Body of pancreas (tissue), 4 donors: Measurements from ENCODE around the gene DDX39B.

Experiments used
- POLR2A ChIP-seq, 3 donors: fragments of 450-650 bp; IDR thresholded peaks; one replicate each; pipeline ENCODE4 v1.6.1; 2016; ENCODE audit warnings: antibody characterized with exemption in 3 of 3, mild to moderate bottlenecking in 2 of 3
- TF ChIP-seq, protein P1 (sequence below), 7 experiments: fragments of 450-650 bp in 4 of 7; fragments of 200-600 bp in 3 of 7; sonication (generic) in 3 of 7; IDR thresholded peaks; one replicate each; pipeline ENCODE4 v1.5.1; 2016 to 2019; ENCODE audit warnings: antibody characterized with exemption in 7 of 7

DNA sequence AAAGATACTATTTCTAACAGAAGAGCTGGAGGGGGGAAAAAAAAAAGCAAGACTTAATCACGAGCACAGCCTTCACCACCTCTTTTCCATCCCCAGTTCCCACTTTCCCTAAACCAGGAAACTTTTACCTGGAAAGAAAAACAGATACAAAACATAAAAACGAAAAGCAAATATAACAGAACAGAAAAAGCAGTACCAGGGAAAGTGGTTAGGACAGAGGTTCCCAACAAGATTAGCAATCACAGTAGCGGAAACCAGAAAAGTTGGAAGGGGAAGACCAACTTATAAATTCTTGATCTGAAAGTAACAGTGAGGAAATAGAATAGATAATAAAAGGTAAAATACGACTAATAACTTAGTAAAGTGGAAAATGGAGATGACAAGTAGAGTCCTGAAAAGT, 1.2 kb downstream of the DDX39B start:
- TF ChIP-seq, protein P1, sequence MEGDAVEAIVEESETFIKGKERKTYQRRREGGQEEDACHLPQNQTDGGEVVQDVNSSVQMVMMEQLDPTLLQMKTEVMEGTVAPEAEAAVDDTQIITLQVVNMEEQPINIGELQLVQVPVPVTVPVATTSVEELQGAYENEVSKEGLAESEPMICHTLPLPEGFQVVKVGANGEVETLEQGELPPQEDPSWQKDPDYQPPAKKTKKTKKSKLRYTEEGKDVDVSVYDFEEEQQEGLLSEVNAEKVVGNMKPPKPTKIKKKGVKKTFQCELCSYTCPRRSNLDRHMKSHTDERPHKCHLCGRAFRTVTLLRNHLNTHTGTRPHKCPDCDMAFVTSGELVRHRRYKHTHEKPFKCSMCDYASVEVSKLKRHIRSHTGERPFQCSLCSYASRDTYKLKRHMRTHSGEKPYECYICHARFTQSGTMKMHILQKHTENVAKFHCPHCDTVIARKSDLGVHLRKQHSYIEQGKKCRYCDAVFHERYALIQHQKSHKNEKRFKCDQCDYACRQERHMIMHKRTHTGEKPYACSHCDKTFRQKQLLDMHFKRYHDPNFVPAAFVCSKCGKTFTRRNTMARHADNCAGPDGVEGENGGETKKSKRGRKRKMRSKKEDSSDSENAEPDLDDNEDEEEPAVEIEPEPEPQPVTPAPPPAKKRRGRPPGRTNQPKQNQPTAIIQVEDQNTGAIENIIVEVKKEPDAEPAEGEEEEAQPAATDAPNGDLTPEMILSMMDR (IDR thresholded peaks at IDR 0.05), result no peak
- TF ChIP-seq POLR2A (IDR thresholded peaks at IDR 0.05), result no peak
